Spleen (tissue), 11 donors: ENCODE data around the gene FOXI3. TPM values are rescaled to one million over a fixed set of nuclear protein-coding genes. Genes with fewer than 3 reads are reported as not detected.

Experiments
- DNase-seq: peaks from one replicate; pipeline ENCODE4 v3.0.0-alpha.2; 2020
- H3K27ac ChIP-seq, 8 donors: fragments of 200-600 bp; sonication (generic) in 7 of 8; 1 replicate in 4 of 8; 2 replicates in 4 of 8; pipeline versions ENCODE4 v1.5.0 to v1.8.0; 2016 to 2021; ENCODE audit warnings: inconsistent platforms in 4 of 8, mild to moderate bottlenecking in 4 of 8, moderate library complexity in 1 of 8
- H3K27me3 ChIP-seq, 7 donors: fragments of 200-600 bp; sonication (generic) in 6 of 7; replicated peaks in 1 of 7; 1 replicate in 4 of 7; 2 replicates in 3 of 7; pipeline versions ENCODE4 v1.5.0 to v1.8.0; 2016 to 2021; ENCODE audit warnings: inconsistent platforms in 3 of 7, mild to moderate bottlenecking in 1 of 7
- H3K36me3 ChIP-seq, 6 donors: fragments of 200-600 bp; sonication (generic) in 5 of 6; 1 replicate in 4 of 6; 2 replicates in 2 of 6; pipeline versions ENCODE4 v1.5.0 to v1.8.0; 2016 to 2021; ENCODE audit warnings: inconsistent platforms in 2 of 6
- H3K4me1 ChIP-seq, 6 donors: fragments of 200-600 bp; sonication (generic) in 5 of 6; 1 replicate in 3 of 6; 2 replicates in 3 of 6; pipeline versions ENCODE4 v1.5.0 to v1.8.0; 2016 to 2021; ENCODE audit warnings: inconsistent platforms in 3 of 6
- H3K4me3 ChIP-seq, 8 donors: fragments of 200-600 bp; sonication (generic) in 7 of 8; 1 replicate in 4 of 8; 2 replicates in 4 of 8; pipeline versions ENCODE4 v1.5.0 to v1.8.0; 2016 to 2021; ENCODE audit warnings: inconsistent platforms in 4 of 8, mild to moderate bottlenecking in 4 of 8, moderate library complexity in 2 of 8
- H3K9me3 ChIP-seq, 8 donors: fragments of 200-600 bp; sonication (generic) in 7 of 8; 1 replicate in 4 of 8; 2 replicates in 4 of 8; pipeline versions ENCODE4 v1.5.0 to v1.8.0; 2016 to 2021; ENCODE audit warnings: inconsistent platforms in 4 of 8
- CTCF ChIP-seq, 11 experiments: fragments of 200-600 bp in 7 of 11; fragments of 450-650 bp in 4 of 11; sonication (generic) in 4 of 11; IDR thresholded peaks in 8 of 11; conservative IDR thresholded peaks in 3 of 11; 1 replicate in 7 of 11; 2 replicates in 4 of 11; pipeline versions ENCODE4 v1.4.0 to v1.8.0; 2016 to 2021; ENCODE audit warnings: antibody characterized with exemption in 11 of 11, inconsistent platforms in 4 of 11, mild to moderate bottlenecking in 1 of 11
- POLR2A ChIP-seq, 3 donors: fragments of 450-650 bp; IDR thresholded peaks; one replicate each; pipeline ENCODE4 v1.5.1; 2017; ENCODE audit warnings: antibody characterized with exemption in 3 of 3, mild to moderate bottlenecking in 1 of 3
- POLR2AphosphoS5 ChIP-seq, 3 donors: sonication (generic); formaldehyde crosslinking; IDR thresholded peaks; one replicate each; pipeline ENCODE4 v1.5.1; 2017; ENCODE audit warnings: antibody characterized with exemption in 3 of 3
- WGBS, 5 donors: extraction: QIAGEN DNeasy Blood & Tissue Kit in 3 of 5; methylation state at CpG; one replicate each; pipeline versions ENCODE4 v1.1.5 to v1.1.7; 2013 to 2018; 5-methylcytosine and 5-hydroxymethylcytosine counted together
- intact Hi-C: fragments of 100-400 bp; cut with DNase I; formaldehyde crosslinking; loops from one replicate; pipeline ENCODE4 v1.15.0; 2023; ENCODE audit warnings: low total_unique reads
- polyA plus RNA-seq, 3 donors: library from polyadenylated mRNA; stranded (reverse); fragments of 200-250 nt; gene quantifications; one replicate each; pipeline ENCODE4 v1.2.1, GENCODE V29; 2013
- small RNA-seq, 4 donors: library from RNA; depleted of rRNA; stranded (forward); fragments of <200 nt; gene quantifications; one replicate each; pipeline ENCODE3, GENCODE V24; 2016
- total RNA-seq, 7 donors: library from RNA; depleted of rRNA in 3 of 7; stranded (reverse); fragments of >200 nt in 3 of 7; fragmentation: NEBNext Ultra II Directional in 4 of 7; extraction: Animal tissue kit (Norgen Biotek cat#: 25700) in 4 of 7; gene quantifications; one replicate each; pipeline versions ENCODE4 v1.1.0 to v1.2.1, GENCODE V29; 2016 to 2021
- donor health status: healthy with polysubstance abuse.
- donor health status: DM: no; HTN: no; CAD: no; lungs with moderate emphysema.
- donor health status: DM: no; HTN: no; CAD: no.
- donor health status: Bipolar disorder and iron deficiency.
- donor health status: healthy.
- donor health status: DM: no; HTN: no; CAD: no.
- donor health status: DM: yes; HTN: yes; CAD: no.

The FOXI3 gene
- total and polyA plus RNA-seq, 10 donors = not detected

GRCh38 chr2:88398180-88398579 lies 54.3 kb downstream of the FOXI3 start:
- DNase-seq = no peak
- H3K27ac ChIP-seq = no peak overlapping the region
- intact Hi-C loops = no loop called here
- peaks cover 0 to 7% (median 0%) of the 10 kb centered on the region in 8 donors for H3K9me3 ChIP-seq
- TF ChIP-seq POLR2A (IDR thresholded peaks at IDR 0.05) (no peak), POLR2AphosphoS5 (IDR thresholded peaks at IDR 0.05) (no peak), CTCF (IDR thresholded peaks at IDR 0.05 in 8 of 11, conservative IDR thresholded peaks at IDR 0.05 in 3 of 11) (no peak)
- peaks cover 0 to 39% (median 5%) of the 10 kb centered on the region in 7 donors for H3K27me3 ChIP-seq
- no peaks in the 10 kb centered on the region for H3K36me3 ChIP-seq
- WGBS, 5 donors = 55 to 73% (median 63%) methylated on average over 5 of the region's 5 CpGs
- H3K4me1 ChIP-seq = no peaks in the 10 kb centered on the region
- H3K4me3 ChIP-seq = no peak overlapping the region

Small RNAs within 50 kb of the gene (small RNA-seq; reads per million reads assigned to genes)
- gene RNU6-1007P = 0 reads per million in 4 donors

Other genes starting within 250 kb of the FOXI3 start
- gene EIF2AK3, start 174.8 kb upstream of the FOXI3 start, total RNA-seq = 10 to 100 TPM; 17.6 to 29.8 (median 23.7) TPM
- 1 to 10 TPM; 4.3 to 5.4 (median 5.3) TPM for gene EIF2AK3, start 174.8 kb upstream of the FOXI3 start, polyA plus RNA-seq
- gene RPIA, start 239.0 kb upstream of the FOXI3 start, total RNA-seq = 10 to 100 TPM; 11.3 to 31.9 (median 22.4) TPM
- 10 to 100 TPM; 26.5 to 43.2 (median 34.3) TPM for gene RPIA, start 239.0 kb upstream of the FOXI3 start, polyA plus RNA-seq